Stomach (tissue), 9 donors: ENCODE data around the gene ORM1. TPM values are rescaled to one million over a fixed set of nuclear protein-coding genes. Genes with fewer than 3 reads are reported as not detected.

Experiments used
- DNase-seq, 2 donors: peaks; one replicate each; pipeline versions ENCODE4 v3.0.0 to v3.0.0-alpha.2; 2013 to 2019
- H3K27ac ChIP-seq, 5 donors: fragments of 200-600 bp in 4 of 5; sonication (generic) in 4 of 5; one replicate each; pipeline ENCODE4 v1.5.1; 2013 to 2019; ENCODE audit warnings: mild to moderate bottlenecking in 1 of 5, moderate library complexity in 1 of 5
- H3K27me3 ChIP-seq, 3 donors: fragments of 200-600 bp; sonication (generic); one replicate each; pipeline ENCODE4 v1.5.1; 2017 to 2019; ENCODE audit warnings: mixed run types in 1 of 3
- H3K36me3 ChIP-seq, 4 donors: fragments of 200-600 bp; sonication (generic); 1 replicate in 3 of 4; 2 replicates in 1 of 4; pipeline ENCODE4 v1.5.1; 2016 to 2019
- H3K4me1 ChIP-seq, 4 donors: fragments of 200-600 bp; sonication (generic); one replicate each; pipeline ENCODE4 v1.5.1; 2016 to 2019
- H3K4me3 ChIP-seq, 4 donors: fragments of 200-600 bp; sonication (generic) in 3 of 4; one replicate each; pipeline ENCODE4 v1.5.1; 2016 to 2019; ENCODE audit warnings: mild to moderate bottlenecking in 1 of 4
- H3K9me3 ChIP-seq, 4 donors: fragments of 200-600 bp; sonication (generic); one replicate each; pipeline ENCODE4 v1.5.1; 2016 to 2019
- EP300 ChIP-seq: sonication (generic); formaldehyde crosslinking; IDR thresholded peaks from one replicate; pipeline ENCODE4 v1.6.1; 2017; ENCODE audit warnings: antibody characterized with exemption
- POLR2A ChIP-seq, 4 donors: fragments of 450-650 bp; IDR thresholded peaks; one replicate each; pipeline ENCODE4 v1.6.1; 2016; ENCODE audit warnings: antibody characterized with exemption in 4 of 4, control low read depth in 2 of 4, mild to moderate bottlenecking in 1 of 4, moderate library complexity in 1 of 4
- POLR2AphosphoS5 ChIP-seq, 3 donors: sonication (generic); formaldehyde crosslinking; IDR thresholded peaks; one replicate each; pipeline ENCODE4 v1.6.1; 2016; ENCODE audit warnings: antibody characterized with exemption in 3 of 3
- WGBS, 5 donors: extraction: QIAGEN DNeasy Blood & Tissue Kit in 3 of 5; methylation state at CpG; one replicate each; pipeline versions ENCODE4 v1.1.5 to v1.1.7; 2013 to 2018; 5-methylcytosine and 5-hydroxymethylcytosine counted together
- intact Hi-C: fragments of 100-400 bp; cut with DNase I; formaldehyde crosslinking; loops from one replicate; pipeline ENCODE4 v1.15.1; 2023; ENCODE audit warnings: low total_unique reads
- polyA plus RNA-seq, 3 donors: library from polyadenylated mRNA; stranded (reverse); fragments of 200-250 nt; gene quantifications; one replicate each; pipeline ENCODE4 v1.2.3, GENCODE V29; 2013
- total RNA-seq, 5 donors: library from RNA; depleted of rRNA; stranded (reverse); fragments of >200 nt; gene quantifications; one replicate each; pipeline versions ENCODE4 v1.1.0 to v1.2.3, GENCODE V29; 2014 to 2016
- TF ChIP-seq, protein P1 (sequence below), 7 experiments: fragments of 450-650 bp in 4 of 7; fragments of 200-600 bp in 3 of 7; sonication (generic) in 3 of 7; IDR thresholded peaks; one replicate each; pipeline ENCODE4 v1.5.1; 2016 to 2019; ENCODE audit warnings: antibody characterized with exemption in 7 of 7, control low read depth in 2 of 7, mild to moderate bottlenecking in 1 of 7
- donor health status: healthy with polysubstance abuse.
- donor health status: Bipolar disorder and iron deficiency.
- donor health status: healthy.

The ORM1 gene
- total and polyA plus RNA-seq, 8 donors: 1.6 to 14.8 (median 2.9) TPM; not detected in 3

DNA sequence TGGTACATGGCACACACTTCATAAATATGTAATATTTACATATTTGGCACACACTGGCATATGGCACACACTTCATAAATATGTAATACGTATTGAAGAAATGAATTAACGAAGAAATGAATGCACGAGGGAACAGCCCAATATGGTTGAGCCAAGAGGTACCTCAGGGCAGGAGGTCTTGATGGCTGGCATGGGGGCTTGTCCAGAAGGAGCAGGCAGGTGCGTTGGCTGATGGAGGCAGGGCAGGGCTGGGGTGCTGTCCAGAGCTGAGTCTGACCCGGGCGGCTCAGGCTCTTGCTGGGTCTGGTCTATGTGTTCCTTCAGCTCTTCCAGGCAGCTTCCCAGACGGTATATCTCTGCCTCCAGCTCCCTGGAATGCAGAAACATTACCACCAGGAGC, 38.6 kb downstream of the ORM1 start:
- DNase-seq: no peak
- Histone ChIP-seq H3K27ac (no peak overlapping the region), H3K4me1 (peaks cover 0 to 25% (median 5%) of the 10 kb centered on the region in 4 donors), H3K4me3 (no peak overlapping the region), H3K27me3 (no peaks in the 10 kb centered on the region), H3K36me3 (peaks cover 67 to 100% (median 96%) of the 10 kb centered on the region in 4 donors), H3K9me3 (no peaks in the 10 kb centered on the region)
- intact Hi-C loops: no loop called here
- TF ChIP-seq EP300 (no peak), POLR2AphosphoS5 (IDR thresholded peaks at IDR 0.05) (no peak), POLR2A (IDR thresholded peaks at IDR 0.05) (no peak)
- TF ChIP-seq, protein P1, sequence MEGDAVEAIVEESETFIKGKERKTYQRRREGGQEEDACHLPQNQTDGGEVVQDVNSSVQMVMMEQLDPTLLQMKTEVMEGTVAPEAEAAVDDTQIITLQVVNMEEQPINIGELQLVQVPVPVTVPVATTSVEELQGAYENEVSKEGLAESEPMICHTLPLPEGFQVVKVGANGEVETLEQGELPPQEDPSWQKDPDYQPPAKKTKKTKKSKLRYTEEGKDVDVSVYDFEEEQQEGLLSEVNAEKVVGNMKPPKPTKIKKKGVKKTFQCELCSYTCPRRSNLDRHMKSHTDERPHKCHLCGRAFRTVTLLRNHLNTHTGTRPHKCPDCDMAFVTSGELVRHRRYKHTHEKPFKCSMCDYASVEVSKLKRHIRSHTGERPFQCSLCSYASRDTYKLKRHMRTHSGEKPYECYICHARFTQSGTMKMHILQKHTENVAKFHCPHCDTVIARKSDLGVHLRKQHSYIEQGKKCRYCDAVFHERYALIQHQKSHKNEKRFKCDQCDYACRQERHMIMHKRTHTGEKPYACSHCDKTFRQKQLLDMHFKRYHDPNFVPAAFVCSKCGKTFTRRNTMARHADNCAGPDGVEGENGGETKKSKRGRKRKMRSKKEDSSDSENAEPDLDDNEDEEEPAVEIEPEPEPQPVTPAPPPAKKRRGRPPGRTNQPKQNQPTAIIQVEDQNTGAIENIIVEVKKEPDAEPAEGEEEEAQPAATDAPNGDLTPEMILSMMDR (IDR thresholded peaks at IDR 0.05): no peak
- WGBS, 5 donors: 87 to 97% (median 94%) methylated on average over 7 of the region's 7 CpGs

DNA sequence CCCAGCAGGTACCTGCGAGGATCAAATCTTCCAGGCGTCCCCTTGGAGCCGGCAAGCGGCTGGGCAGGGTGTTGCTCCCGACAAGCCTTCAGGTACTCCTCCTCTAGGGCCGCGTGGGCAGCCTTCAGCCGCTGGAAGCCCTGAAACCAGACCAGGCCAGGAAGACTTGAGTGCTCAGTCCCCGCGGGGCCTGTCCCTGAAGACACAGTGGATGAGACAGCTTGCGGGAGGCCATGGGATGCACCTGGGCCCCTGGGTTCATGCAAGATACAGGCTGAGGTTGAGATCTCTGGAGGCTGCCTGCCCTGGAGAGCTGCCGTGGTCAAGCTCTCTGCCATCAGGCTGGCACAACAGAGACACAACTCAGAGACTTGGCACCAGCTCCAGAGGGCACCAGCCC, 39.5 kb downstream of the ORM1 start:
- WGBS, 5 donors: 83 to 93% (median 87%) methylated on average over 8 to 12 of the region's 12 CpGs
- Histone ChIP-seq H3K9me3 (no peaks in the 10 kb centered on the region), H3K27ac (peak overlapping the region in 1 of 5 donors; percentile 2), H3K36me3 (peaks cover 61 to 99% (median 92%) of the 10 kb centered on the region in 4 donors), H3K4me1 (peaks cover 4 to 34% (median 10%) of the 10 kb centered on the region in 4 donors), H3K27me3 (no peaks in the 10 kb centered on the region), H3K4me3 (no peak overlapping the region)
- TF ChIP-seq, protein P1 (IDR thresholded peaks at IDR 0.05): no peak
- no peak for TF ChIP-seq POLR2A (IDR thresholded peaks at IDR 0.05)
- no peak for TF ChIP-seq EP300
- TF ChIP-seq POLR2AphosphoS5 (IDR thresholded peaks at IDR 0.05): no peak
- intact Hi-C loops: no loop called here
- no peak for DNase-seq

DNA sequence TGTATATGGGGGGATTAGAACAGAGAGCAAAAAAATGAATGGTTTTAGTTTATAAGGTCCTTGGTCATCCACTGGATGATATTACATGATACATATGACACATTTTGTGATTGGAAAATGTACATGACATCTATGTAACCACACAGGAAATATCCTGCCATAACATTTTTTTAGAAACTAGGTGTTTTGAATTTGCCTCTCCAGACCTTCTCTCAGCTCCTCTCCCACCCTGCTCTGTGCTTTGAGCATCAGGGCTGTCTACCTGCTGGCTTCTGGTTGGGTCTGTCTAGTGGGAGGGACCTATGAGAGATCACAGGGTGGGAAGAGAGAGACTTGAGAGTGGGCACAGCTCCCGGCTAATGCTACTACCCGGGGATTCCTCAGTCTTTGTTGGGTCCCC, 40.5 kb downstream of the ORM1 start:
- Histone ChIP-seq H3K36me3 (peaks cover 61 to 99% (median 92%) of the 10 kb centered on the region in 4 donors), H3K4me3 (no peak overlapping the region), H3K27ac (peak overlapping the region in 4 of 5 donors; percentile 36 to 68 (median 40)), H3K27me3 (no peaks in the 10 kb centered on the region), H3K4me1 (peaks cover 7 to 44% (median 12%) of the 10 kb centered on the region in 4 donors), H3K9me3 (no peaks in the 10 kb centered on the region)
- intact Hi-C loops: no loop called here
- 40 to 67% (median 44%) methylated on average over 2 of the region's 2 CpGs for WGBS, 5 donors
- DNase-seq: no peak
- no peak for TF ChIP-seq POLR2AphosphoS5 (IDR thresholded peaks at IDR 0.05)
- no peak for TF ChIP-seq EP300
- no peak for TF ChIP-seq POLR2A (IDR thresholded peaks at IDR 0.05)
- TF ChIP-seq, protein P1 (IDR thresholded peaks at IDR 0.05): no peak

DNA sequence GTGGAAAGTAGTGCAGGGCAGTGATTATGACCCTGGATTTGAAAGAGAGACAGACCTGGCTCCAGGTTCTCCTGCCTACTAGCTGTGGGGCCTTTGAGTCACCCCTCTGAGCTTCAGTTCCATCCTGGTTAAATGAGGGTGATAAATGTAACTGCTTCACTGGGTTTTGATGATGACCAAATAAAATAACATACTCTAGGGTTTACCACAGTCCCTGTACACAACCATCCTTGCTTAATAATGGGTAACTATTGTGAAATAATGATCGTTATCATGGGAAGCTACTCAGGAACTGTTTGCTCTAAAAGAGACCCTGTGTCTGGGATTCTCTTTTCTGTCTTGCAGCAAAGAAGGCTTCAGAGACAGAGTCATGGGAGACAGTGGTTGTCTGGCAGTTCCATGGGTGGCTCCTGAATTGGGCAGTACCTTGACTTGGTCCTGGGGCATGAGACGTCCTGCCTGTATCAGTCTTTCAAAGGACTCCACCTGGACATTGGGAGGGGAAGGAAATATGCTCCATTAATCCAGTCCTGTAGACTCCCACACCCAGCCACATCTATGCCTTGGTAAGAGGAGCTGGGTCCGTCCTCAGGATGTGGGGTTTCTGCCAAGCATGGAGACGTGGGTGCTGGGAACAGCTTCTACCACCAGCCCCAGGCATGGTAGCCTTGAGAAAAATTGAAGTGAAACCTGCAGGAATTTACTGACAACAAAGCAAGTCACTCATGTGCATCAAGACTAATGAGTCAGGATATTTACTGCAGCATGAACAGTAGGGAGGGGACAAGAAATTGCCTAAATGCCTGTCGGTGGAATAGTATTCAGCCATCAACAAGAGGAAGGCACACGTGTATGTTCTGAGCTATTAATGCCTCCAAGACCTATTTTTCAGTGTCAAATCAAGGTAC, 41.5 kb downstream of the ORM1 start:
- 61 to 81% (median 66%) methylated on average over 5 to 6 of the region's 6 CpGs for WGBS, 5 donors
- Histone ChIP-seq H3K36me3 (peaks cover 55 to 98% (median 88%) of the 10 kb centered on the region in 4 donors), H3K4me3 (no peak overlapping the region), H3K4me1 (peaks cover 7 to 54% (median 14%) of the 10 kb centered on the region in 4 donors), H3K9me3 (no peaks in the 10 kb centered on the region), H3K27me3 (no peaks in the 10 kb centered on the region), H3K27ac (peak overlapping the region in 4 of 5 donors; percentile 36 to 68 (median 40))
- DNase-seq: no peak
- TF ChIP-seq POLR2AphosphoS5 (IDR thresholded peaks at IDR 0.05): peak in 1 of 3 donors; percentile 45
- TF ChIP-seq POLR2A (IDR thresholded peaks at IDR 0.05): no peak
- TF ChIP-seq, protein P1 (IDR thresholded peaks at IDR 0.05): no peak
- no peak for TF ChIP-seq EP300
- intact Hi-C loops: no loop called here
